Breast epithelium (tissue), 4 donors: ENCODE measurements around the gene AFG1L. TPM values are rescaled to one million over a fixed set of nuclear protein-coding genes. Genes with fewer than 3 reads are reported as not detected.

Source experiments
- DNase-seq, 2 donors: peaks; one replicate each; pipeline ENCODE4 v3.0.0-alpha.2; 2019; ENCODE audit warnings: low spot score in 2 of 2
- H3K27ac ChIP-seq, 2 donors: fragments of 200-600 bp; sonication (generic) in 1 of 2; one replicate each; pipeline ENCODE4 v1.5.1; 2016 to 2019; ENCODE audit warnings: mild to moderate bottlenecking in 1 of 2
- H3K27me3 ChIP-seq, 2 donors: fragments of 200-600 bp; sonication (generic) in 1 of 2; one replicate each; pipeline versions ENCODE4 v1.5.1 to v1.6.0; 2017 to 2019; ENCODE audit warnings: control low read depth in 1 of 2, mild to moderate bottlenecking in 1 of 2
- H3K36me3 ChIP-seq: fragments of 200-600 bp; one replicate; pipeline ENCODE4 v1.5.1; 2019
- H3K4me1 ChIP-seq, 2 donors: fragments of 200-600 bp; sonication (generic); one replicate each; pipeline ENCODE4 v1.5.1; 2016 to 2019; ENCODE audit warnings: control low read depth in 1 of 2
- H3K4me3 ChIP-seq, 3 donors: fragments of 200-600 bp; sonication (generic); 1 replicate in 2 of 3; 2 replicates in 1 of 3; pipeline ENCODE4 v1.5.1; 2016 to 2019; ENCODE audit warnings: mild to moderate bottlenecking in 3 of 3, moderate library complexity in 2 of 3
- H3K9me3 ChIP-seq, 2 donors: fragments of 200-600 bp; sonication (generic) in 1 of 2; one replicate each; pipeline ENCODE4 v1.5.1; 2016 to 2019; ENCODE audit warnings: control low read depth in 1 of 2
- POLR2A ChIP-seq: fragments of 450-650 bp; IDR thresholded peaks from one replicate; pipeline ENCODE4 v1.6.1; 2016; ENCODE audit warnings: antibody characterized with exemption, mild to moderate bottlenecking, moderate library complexity
- POLR2AphosphoS5 ChIP-seq, 3 donors: sonication (generic); formaldehyde crosslinking; IDR thresholded peaks; one replicate each; pipeline ENCODE4 v1.6.1; 2017; ENCODE audit warnings: antibody characterized with exemption in 3 of 3
- intact Hi-C: fragments of 100-400 bp; cut with DNase I; formaldehyde crosslinking; loops from one replicate; pipeline ENCODE4 v1.15.1; 2023; ENCODE audit warnings: low total_unique reads
- total RNA-seq, 3 donors: library from RNA; depleted of rRNA; stranded (reverse); fragments of >200 nt; gene quantifications; one replicate each; pipeline ENCODE4 v1.1.0, GENCODE V29; 2016
- TF ChIP-seq, protein P1 (sequence below), 3 donors: fragments of 450-650 bp; IDR thresholded peaks; one replicate each; pipeline ENCODE4 v1.5.1; 2016 to 2017; ENCODE audit warnings: antibody characterized with exemption in 3 of 3, mild to moderate bottlenecking in 3 of 3, moderate library complexity in 3 of 3

The AFG1L gene
- total RNA-seq, 3 donors from 2014 or later, result 2.3 to 5.6 (median 4.0) TPM

- H3K9me3 ChIP-seq, result no peaks in the 10 kb centered on the region
- TF ChIP-seq POLR2A (no peak), POLR2AphosphoS5 (IDR thresholded peaks at IDR 0.05) (no peak)
- no peak for DNase-seq
- no peaks in the 10 kb centered on the region for H3K36me3 ChIP-seq
- no peak overlapping the region for H3K27ac ChIP-seq
- intact Hi-C loops, result no loop called here
- H3K27me3 ChIP-seq, result no peaks in the 10 kb centered on the region
- H3K4me3 ChIP-seq, result no peak overlapping the region
- H3K4me1 ChIP-seq, result no peaks in the 10 kb centered on the region
Measured at GRCh38 chr6:108432792-108433191, 137.9 kb downstream of the AFG1L start.

DNA sequence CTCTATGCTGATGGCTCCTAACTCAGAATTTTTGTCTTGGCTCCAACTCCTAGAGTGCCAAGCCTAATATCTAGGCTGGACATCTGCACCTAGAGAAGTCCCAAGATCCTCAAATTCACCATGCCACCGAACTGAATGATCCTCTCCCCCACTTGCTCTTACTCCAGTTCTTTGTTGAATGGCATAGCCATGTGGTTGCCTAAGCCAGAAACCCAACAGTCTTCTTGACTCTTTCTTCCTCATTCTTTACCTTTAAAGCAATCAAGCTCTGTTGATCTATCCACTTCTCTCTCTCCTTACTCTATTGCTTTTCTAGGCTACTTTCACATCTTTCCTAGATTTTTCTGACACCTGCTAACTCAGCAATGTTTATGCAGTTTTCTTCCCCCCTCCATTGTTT lies 139.4 kb downstream of the AFG1L start:
- Histone ChIP-seq H3K9me3 (no peaks in the 10 kb centered on the region), H3K36me3 (no peaks in the 10 kb centered on the region), H3K4me3 (no peak overlapping the region), H3K27me3 (no peaks in the 10 kb centered on the region), H3K4me1 (no peaks in the 10 kb centered on the region), H3K27ac (no peak overlapping the region)
- intact Hi-C loops, result no loop called here
- TF ChIP-seq, protein P1, sequence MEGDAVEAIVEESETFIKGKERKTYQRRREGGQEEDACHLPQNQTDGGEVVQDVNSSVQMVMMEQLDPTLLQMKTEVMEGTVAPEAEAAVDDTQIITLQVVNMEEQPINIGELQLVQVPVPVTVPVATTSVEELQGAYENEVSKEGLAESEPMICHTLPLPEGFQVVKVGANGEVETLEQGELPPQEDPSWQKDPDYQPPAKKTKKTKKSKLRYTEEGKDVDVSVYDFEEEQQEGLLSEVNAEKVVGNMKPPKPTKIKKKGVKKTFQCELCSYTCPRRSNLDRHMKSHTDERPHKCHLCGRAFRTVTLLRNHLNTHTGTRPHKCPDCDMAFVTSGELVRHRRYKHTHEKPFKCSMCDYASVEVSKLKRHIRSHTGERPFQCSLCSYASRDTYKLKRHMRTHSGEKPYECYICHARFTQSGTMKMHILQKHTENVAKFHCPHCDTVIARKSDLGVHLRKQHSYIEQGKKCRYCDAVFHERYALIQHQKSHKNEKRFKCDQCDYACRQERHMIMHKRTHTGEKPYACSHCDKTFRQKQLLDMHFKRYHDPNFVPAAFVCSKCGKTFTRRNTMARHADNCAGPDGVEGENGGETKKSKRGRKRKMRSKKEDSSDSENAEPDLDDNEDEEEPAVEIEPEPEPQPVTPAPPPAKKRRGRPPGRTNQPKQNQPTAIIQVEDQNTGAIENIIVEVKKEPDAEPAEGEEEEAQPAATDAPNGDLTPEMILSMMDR (IDR thresholded peaks at IDR 0.05), result no peak
- no peak for TF ChIP-seq POLR2A
- no peak for TF ChIP-seq POLR2AphosphoS5 (IDR thresholded peaks at IDR 0.05)
- DNase-seq, result no peak

DNA sequence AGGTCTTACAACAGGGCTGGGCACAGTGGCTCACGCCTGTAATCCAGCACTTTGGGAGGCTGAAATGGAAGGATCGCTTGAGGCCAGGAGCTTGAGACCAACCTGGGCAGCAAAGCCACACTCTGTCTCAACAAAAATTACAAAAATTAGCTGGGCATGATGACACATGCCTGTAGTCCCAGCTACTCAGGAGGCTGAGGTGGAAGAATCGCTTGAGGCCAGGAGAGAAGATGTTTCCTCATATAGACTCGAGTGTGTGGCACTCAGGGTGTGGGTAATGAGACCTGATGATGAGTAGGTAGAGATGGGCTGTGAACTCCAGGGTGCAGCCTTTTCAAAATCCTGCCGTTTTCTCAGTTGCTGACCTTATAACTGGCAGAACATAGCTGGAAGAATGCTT lies 140.5 kb downstream of the AFG1L start:
- DNase-seq, result no peak
- H3K27ac ChIP-seq, result no peak overlapping the region
- no peaks in the 10 kb centered on the region for H3K9me3 ChIP-seq
- H3K4me3 ChIP-seq, result no peak overlapping the region
- H3K27me3 ChIP-seq, result no peaks in the 10 kb centered on the region
- H3K4me1 ChIP-seq, result no peaks in the 10 kb centered on the region
- TF ChIP-seq, protein P1 (IDR thresholded peaks at IDR 0.05), result no peak
- TF ChIP-seq POLR2AphosphoS5 (IDR thresholded peaks at IDR 0.05) (no peak), POLR2A (no peak)
- intact Hi-C loops, result no loop called here
- no peaks in the 10 kb centered on the region for H3K36me3 ChIP-seq

GRCh38 chr6:108436771-108437170 lies 141.9 kb downstream of the AFG1L start:
- no peaks in the 10 kb centered on the region for H3K27me3 ChIP-seq
- DNase-seq, result no peak
- H3K4me1 ChIP-seq, result no peaks in the 10 kb centered on the region
- no peak overlapping the region for H3K27ac ChIP-seq
- no peaks in the 10 kb centered on the region for H3K9me3 ChIP-seq
- H3K4me3 ChIP-seq, result no peak overlapping the region
- H3K36me3 ChIP-seq, result no peaks in the 10 kb centered on the region
- no peak for TF ChIP-seq POLR2A
- no peak for TF ChIP-seq POLR2AphosphoS5 (IDR thresholded peaks at IDR 0.05)
- TF ChIP-seq, protein P1 (IDR thresholded peaks at IDR 0.05), result no peak
- intact Hi-C loops, result no loop called here

DNA sequence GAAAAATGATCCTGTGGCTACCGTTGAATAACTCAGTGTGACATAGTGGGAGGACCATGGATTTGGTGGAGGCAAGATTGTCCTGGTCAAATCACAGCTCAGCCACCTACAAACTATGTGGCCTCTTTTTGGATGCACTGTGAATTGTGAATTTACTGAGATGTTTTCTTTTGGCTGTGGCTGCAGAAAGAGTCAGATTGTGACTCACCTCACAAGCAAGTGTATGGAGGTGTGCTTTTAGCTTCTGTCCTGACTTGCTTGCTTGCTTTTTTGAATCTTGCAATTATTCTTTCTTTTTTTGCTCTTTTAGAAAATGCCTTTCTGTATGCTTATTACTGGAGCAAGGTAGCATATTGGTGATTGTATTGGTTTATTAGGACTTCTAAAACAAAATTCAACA lies 143.0 kb downstream of the AFG1L start:
- H3K4me1 ChIP-seq, result no peaks in the 10 kb centered on the region
- DNase-seq, result no peak
- H3K4me3 ChIP-seq, result no peak overlapping the region
- TF ChIP-seq, protein P1 (IDR thresholded peaks at IDR 0.05), result no peak
- no peak for TF ChIP-seq POLR2A
- intact Hi-C loops, result no loop called here
- no peak overlapping the region for H3K27ac ChIP-seq
- H3K36me3 ChIP-seq, result no peaks in the 10 kb centered on the region
- H3K27me3 ChIP-seq, result no peaks in the 10 kb centered on the region
- H3K9me3 ChIP-seq, result no peaks in the 10 kb centered on the region

DNA sequence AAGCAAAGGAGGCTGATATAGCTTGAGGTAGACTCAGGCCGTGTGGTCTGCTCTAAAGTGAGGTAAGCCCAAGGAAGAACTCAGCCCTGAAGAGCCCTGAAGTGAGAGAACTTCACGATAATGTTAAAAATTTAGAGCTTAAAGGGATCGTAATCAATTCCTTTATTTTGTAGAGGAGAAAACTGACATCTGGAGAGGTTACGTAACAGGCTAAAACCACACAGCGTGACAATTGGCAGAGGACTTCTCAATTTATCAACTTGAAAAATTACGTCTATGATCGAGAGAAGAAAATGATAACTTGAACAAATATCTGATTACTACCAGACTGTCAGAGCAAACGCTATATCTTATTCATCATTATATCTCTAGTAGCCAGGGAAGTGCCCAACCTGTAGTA lies 144.1 kb downstream of the AFG1L start:
- no peaks in the 10 kb centered on the region for H3K9me3 ChIP-seq
- no peak overlapping the region for H3K4me3 ChIP-seq
- H3K4me1 ChIP-seq, result no peaks in the 10 kb centered on the region
- H3K36me3 ChIP-seq, result no peaks in the 10 kb centered on the region
- intact Hi-C loops, result no loop called here
- H3K27me3 ChIP-seq, result no peaks in the 10 kb centered on the region
- no peak for DNase-seq
- no peak for TF ChIP-seq POLR2A
- TF ChIP-seq POLR2AphosphoS5 (IDR thresholded peaks at IDR 0.05), result no peak
- TF ChIP-seq, protein P1 (IDR thresholded peaks at IDR 0.05), result no peak
- no peak overlapping the region for H3K27ac ChIP-seq
